ENCODE results near the gene CHCHD6.

The CHCHD6 gene

DNA sequence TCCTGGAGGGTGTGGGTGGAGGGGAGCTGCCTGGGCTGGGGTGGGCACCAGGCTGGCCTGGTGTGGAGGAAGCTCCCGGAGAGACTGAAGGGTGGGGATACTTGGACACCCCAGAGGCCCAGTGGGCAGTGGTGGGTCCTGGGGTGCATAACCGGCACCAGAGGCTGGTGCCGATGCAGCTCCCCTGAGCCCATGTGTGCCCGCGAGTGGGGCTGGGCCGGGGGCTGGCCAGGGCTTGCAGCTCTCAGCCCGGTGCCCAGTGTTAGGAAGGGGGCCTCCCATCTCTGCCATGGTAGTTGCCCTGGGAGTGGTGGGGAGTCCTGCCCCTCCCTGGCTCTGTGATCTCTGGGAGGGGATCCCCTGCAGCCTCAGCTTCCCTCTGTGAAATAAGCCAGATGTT, 288.2 kb downstream of the CHCHD6 start:
- Histone ChIP-seq H3K27ac (peak overlapping the region; percentile 2 to 22), H3K27me3 (no peaks in the 10 kb centered on the region), H3K36me3 (peaks cover 19 to 48% (median 22%) of the 10 kb centered on the region in 3 donors), H3K9me3 (no peaks in the 10 kb centered on the region), H3K4me1 (peaks cover 11 to 75% (median 40%) of the 10 kb centered on the region in 4 donors), H3K4me3 (no peak overlapping the region)
- intact Hi-C loops (cut with DNase I; ENCODE audit: low total_unique reads): no loop called here
- no peak for TF ChIP-seq CTCF (IDR thresholded peaks at IDR 0.05)
- no peak for DNase-seq

GRCh38 chr3:126992776-126993175, 288.7 kb downstream of the CHCHD6 start:
- Histone ChIP-seq H3K27ac (peak overlapping the region in 1 of 2 donors; percentile 22), H3K27me3 (no peaks in the 10 kb centered on the region), H3K4me1 (peaks cover 11 to 75% (median 39%) of the 10 kb centered on the region in 4 donors), H3K36me3 (peaks cover 19 to 48% (median 22%) of the 10 kb centered on the region in 3 donors), H3K4me3 (no peak overlapping the region), H3K9me3 (no peaks in the 10 kb centered on the region)
- no peak for DNase-seq
- no peak for TF ChIP-seq CTCF (IDR thresholded peaks at IDR 0.05)
- intact Hi-C loops (cut with DNase I; ENCODE audit: low total_unique reads): no loop called here

GRCh38 chr3:126993436-126993835, 289.4 kb downstream of the CHCHD6 start:
- Histone ChIP-seq H3K4me1 (peaks cover 11 to 80% (median 40%) of the 10 kb centered on the region in 4 donors), H3K27ac (peak overlapping the region; percentile 72 to 75), H3K9me3 (no peaks in the 10 kb centered on the region), H3K4me3 (no peak overlapping the region), H3K36me3 (peaks cover 19 to 44% (median 20%) of the 10 kb centered on the region in 3 donors), H3K27me3 (no peaks in the 10 kb centered on the region)
- DNase-seq: no peak
- intact Hi-C loops (cut with DNase I; ENCODE audit: low total_unique reads): no loop called here
- TF ChIP-seq CTCF (IDR thresholded peaks at IDR 0.05): no peak

DNA sequence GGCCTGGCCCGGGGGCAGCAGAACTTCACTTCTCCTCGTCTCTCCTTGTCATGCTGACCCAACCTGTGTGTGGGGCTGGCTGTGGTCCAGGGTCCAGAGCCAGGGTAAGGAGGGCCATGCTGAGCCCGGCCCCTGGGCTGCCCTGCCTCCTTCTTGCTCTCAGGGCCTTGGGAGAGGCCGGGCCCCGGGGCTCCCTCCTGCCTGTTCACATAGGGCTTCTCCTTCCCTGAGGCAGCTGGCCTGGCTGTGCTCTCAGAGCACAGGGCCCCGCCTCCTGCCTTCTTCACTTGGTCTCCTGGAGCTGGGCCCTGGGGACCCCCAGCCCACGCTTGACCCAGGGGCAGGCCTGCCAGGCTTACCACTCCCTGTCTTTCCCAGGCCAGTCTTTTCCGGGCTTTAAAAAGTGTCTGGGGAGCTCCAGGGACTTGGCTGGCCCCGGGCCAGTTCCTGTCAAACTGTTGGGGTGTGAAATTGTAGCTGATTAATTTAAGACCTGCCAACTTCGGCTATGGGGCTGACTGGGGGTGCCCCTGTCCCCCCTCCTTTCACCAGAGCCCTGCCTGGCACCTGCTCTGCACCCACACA, 290.7 kb downstream of the CHCHD6 start:
- no peaks in the 10 kb centered on the region for H3K9me3 ChIP-seq
- intact Hi-C loops (cut with DNase I; ENCODE audit: low total_unique reads): no loop called here
- H3K27me3 ChIP-seq: no peaks in the 10 kb centered on the region
- TF ChIP-seq CTCF (IDR thresholded peaks at IDR 0.05): no peak
- H3K4me1 ChIP-seq: peaks cover 11 to 91% (median 47%) of the 10 kb centered on the region in 4 donors
- no peak overlapping the region for H3K4me3 ChIP-seq
- H3K36me3 ChIP-seq: peaks cover 7 to 31% (median 7%) of the 10 kb centered on the region in 3 donors
- no peak for DNase-seq
- peak overlapping the region; percentile 72 to 75 for H3K27ac ChIP-seq

- Histone ChIP-seq H3K27me3 (no peaks in the 10 kb centered on the region), H3K4me1 (peaks cover 11 to 95% (median 52%) of the 10 kb centered on the region in 4 donors), H3K27ac (peak overlapping the region; percentile 72 to 75), H3K36me3 (peaks cover 2 to 25% (median 2%) of the 10 kb centered on the region in 3 donors), H3K9me3 (no peaks in the 10 kb centered on the region), H3K4me3 (no peak overlapping the region)
- intact Hi-C loops (cut with DNase I; ENCODE audit: low total_unique reads): no loop called here
- TF ChIP-seq CTCF (IDR thresholded peaks at IDR 0.05): no peak
- no peak for DNase-seq
These were observed 291.3 kb downstream of the CHCHD6 start for GRCh38 chr3:126995254-126995780.
